HG02943 (cell line): ENCODE results near the gene TMPRSS9.

ENCODE experiments used
- ATAC-seq: cut with Tn5 transposase; IDR thresholded peaks from one replicate; pipeline ENCODE4 v1.9.1; 2021; ENCODE audit warnings: mild to moderate bottlenecking, low read depth, moderate library complexity; ENCODE audit not compliant: unreplicated experiment

Gene TMPRSS9

GRCh38 chr19:2329149-2329478 is 31.0 kb upstream of the TMPRSS9 start:
- no peak for ATAC-seq

GRCh38 chr19:2329501-2329916 is 30.6 kb upstream of the TMPRSS9 start:
- no peak for ATAC-seq

- ATAC-seq, result no peak
Observed at GRCh38 chr19:2330255-2330631, 29.8 kb upstream of the TMPRSS9 start.

- no peak for ATAC-seq
Observed at GRCh38 chr19:2330632-2331284, 29.3 kb upstream of the TMPRSS9 start.

- ATAC-seq, result no peak
Observed at GRCh38 chr19:2331601-2332246, 28.3 kb upstream of the TMPRSS9 start.

GRCh38 chr19:2332341-2333026 is 27.6 kb upstream of the TMPRSS9 start:
- no peak for ATAC-seq

- no peak for ATAC-seq
Observed at GRCh38 chr19:2333027-2333806, 26.8 kb upstream of the TMPRSS9 start.

- no peak for ATAC-seq
Observed at GRCh38 chr19:2333807-2334211, 26.3 kb upstream of the TMPRSS9 start.

GRCh38 chr19:2334426-2334825 is 25.6 kb upstream of the TMPRSS9 start:
- ATAC-seq, result no peak

GRCh38 chr19:2334986-2335846 is 24.8 kb upstream of the TMPRSS9 start:
- no peak for ATAC-seq

- ATAC-seq, result no peak
Observed at GRCh38 chr19:2335848-2336247, 24.2 kb upstream of the TMPRSS9 start.

- ATAC-seq, result no peak
Observed at GRCh38 chr19:2336528-2337328, 23.3 kb upstream of the TMPRSS9 start.

GRCh38 chr19:2337329-2337707 is 22.7 kb upstream of the TMPRSS9 start:
- no peak for ATAC-seq

GRCh38 chr19:2338055-2338615 is 21.9 kb upstream of the TMPRSS9 start:
- no peak for ATAC-seq

GRCh38 chr19:2338751-2339643 is 21.1 kb upstream of the TMPRSS9 start:
- no peak for ATAC-seq

GRCh38 chr19:2339644-2340310 is 20.3 kb upstream of the TMPRSS9 start:
- ATAC-seq, result no peak

GRCh38 chr19:2340496-2341243 is 19.4 kb upstream of the TMPRSS9 start:
- no peak for ATAC-seq
